Endothelial cell of umbilical vein (primary cell): ENCODE results near the gene ETV6. TPM values are rescaled to one million over a fixed set of nuclear protein-coding genes. Genes with fewer than 3 reads are reported as not detected.

Source experiments
- BruUV-seq: library from RNA; stranded (reverse); fragments of 400-500 nt; replicated peaks from 2 replicates; lab custom pipeline; 2021; lab: Mats Ljungman, UMichigan
- CTCF ChIA-PET: fragments of 300-600, 350-600 bp; sonication (Branson Sonifier 250); formaldehyde crosslinking; loops from one replicate; lab custom pipeline; 2021; ENCODE audit warnings: antibody characterized with exemption, inconsistent platforms; lab: Charles Lee
- POLR2A ChIA-PET: fragments of 300-600, 350-600 bp; sonication (Branson Sonifier 250); formaldehyde crosslinking; loops from one replicate; lab custom pipeline; 2021; ENCODE audit warnings: antibody characterized with exemption, inconsistent platforms; lab: Charles Lee
- DNase-seq: peaks from one replicate; pipeline ENCODE4 v3.0.0-alpha.2; 2011; ENCODE audit warnings: low read depth, low spot score
- FAIRE-seq: peaks from 2 replicates; lab custom pipeline; 2011; peaks lifted over from hg19 to GRCh38; lab: Jason Lieb, UNC
- H2AFZ ChIP-seq: 2 replicates; pipeline ENCODE4 v1.6.0; 2012; ENCODE audit warnings: low read depth, low read length, control low read depth, inconsistent platforms
- H3K27ac ChIP-seq: 2 replicates; pipeline ENCODE4 v1.5.1; 2011; ENCODE audit warnings: low read depth, mild to moderate bottlenecking, control low read depth, low read length, moderate library complexity; ENCODE audit not compliant: insufficient read depth
- H3K27me3 ChIP-seq, 2 experiments: 2 replicates each; pipeline versions ENCODE4 v1.6.0 to v1.6.1; 2011; ENCODE audit warnings: low read length in 2 of 2, mixed read lengths in 1 of 2; ENCODE audit not compliant: control insufficient read depth in 2 of 2, insufficient read depth in 2 of 2
- H3K36me3 ChIP-seq, 2 experiments: 2 replicates in 1 of 2; 3 replicates in 1 of 2; pipeline ENCODE4 v1.5.1; 2011; ENCODE audit warnings: low read length in 2 of 2, mild to moderate bottlenecking in 1 of 2, moderate library complexity in 1 of 2; ENCODE audit not compliant: control insufficient read depth in 2 of 2, insufficient read depth in 2 of 2; ENCODE audit errors: extremely low read depth in 1 of 2
- H3K4me1 ChIP-seq: 3 replicates; pipeline ENCODE4 v1.5.1; 2011; ENCODE audit warnings: mild to moderate bottlenecking, low read length; ENCODE audit not compliant: control insufficient read depth, insufficient read depth; ENCODE audit errors: extremely low read depth
- H3K4me2 ChIP-seq: 2 replicates; pipeline ENCODE4 v1.6.1; 2011; ENCODE audit warnings: low read length, control low read depth, mixed read lengths; ENCODE audit not compliant: insufficient read depth
- H3K4me3 ChIP-seq, 3 experiments: fragments of 200-600 bp in 1 of 3; sonication (generic), shearing (Covaris generic) in 1 of 3; replicated peaks in 1 of 3; 2 replicates each; pipeline ENCODE4 v1.5.1; 2011 to 2016; ENCODE audit warnings: control low read depth in 3 of 3, low read length in 3 of 3, mild to moderate bottlenecking in 2 of 3, inconsistent platforms in 1 of 3, low read depth in 1 of 3, moderate library complexity in 1 of 3; ENCODE audit not compliant: insufficient read depth in 1 of 3
- H3K79me2 ChIP-seq: 2 replicates; pipeline ENCODE4 v1.6.0; 2012; ENCODE audit warnings: low read length, inconsistent platforms; ENCODE audit not compliant: control insufficient read depth, insufficient read depth
- H3K9ac ChIP-seq: replicated peaks from 2 replicates; pipeline ENCODE3; 2011; ENCODE audit warnings: low read length, control low read depth; ENCODE audit not compliant: insufficient read depth; ENCODE audit errors: extremely low read depth
- H3K9me1 ChIP-seq: replicated peaks from 3 replicates; pipeline ENCODE4 v1.6.0; 2011; ENCODE audit warnings: mild to moderate bottlenecking, low read length; ENCODE audit not compliant: control insufficient read depth, insufficient read depth; ENCODE audit errors: extremely low read depth
- H3K9me3 ChIP-seq: replicated peaks from 2 replicates; pipeline ENCODE4 v1.5.1; 2012; ENCODE audit warnings: low read length, inconsistent platforms; ENCODE audit not compliant: control insufficient read depth, insufficient read depth
- H4K20me1 ChIP-seq: replicated peaks from 2 replicates; pipeline ENCODE3; 2011; ENCODE audit warnings: mild to moderate bottlenecking, low read length; ENCODE audit not compliant: control insufficient read depth, insufficient read depth; ENCODE audit errors: extremely low read depth
- GATA2 ChIP-seq: IDR thresholded peaks from 2 replicates; pipeline ENCODE4 v1.7.0; 2011; ENCODE audit warnings: low read depth, mild to moderate bottlenecking, moderate library complexity, mixed read lengths, low read length; ENCODE audit not compliant: insufficient read length, insufficient read depth
- JUN ChIP-seq: IDR thresholded peaks from 2 replicates; pipeline ENCODE4 v1.6.1; 2011; ENCODE audit warnings: borderline replicate concordance, low read depth; ENCODE audit not compliant: insufficient read length, insufficient read depth
- POLR2AphosphoS5 ChIP-seq: IDR thresholded peaks from 2 replicates; pipeline ENCODE4 v1.6.1; 2012; ENCODE audit warnings: low read depth, mild to moderate bottlenecking, control low read depth, low read length, moderate library complexity; ENCODE audit not compliant: insufficient read depth
- dilution Hi-C: fragments of 300-500 bp; cut with MboI; formaldehyde crosslinking; loops from one replicate; pipeline ENCODE4 v1.15.0; 2019; ENCODE audit warnings: low sequenced_read_pairs; ENCODE audit not compliant: extremely low pct_ligation_motif_present
- intact Hi-C: fragments of 100-400 bp; cut with micrococcal nuclease; formaldehyde crosslinking; loops from one replicate; pipeline ENCODE4 v1.10.0; 2022
- polyA plus RNA-seq, 4 experiments: library from polyadenylated mRNA; depleted of rRNA in 3 of 4; stranded (reverse) in 3 of 4; unstranded in 1 of 4; fragments of >200 nt; gene quantifications; 2 replicates each; pipeline versions ENCODE4 v1.2.1 to v1.2.3, GENCODE V29; 2011 to 2012; ENCODE audit warnings: missing spikeins in 1 of 4
- total RNA-seq: library from RNA; stranded (reverse); gene quantifications from 2 replicates; pipeline ENCODE4 v1.2.3, GENCODE V29; 2021

ETV6 gene
- total and polyA plus RNA-seq, 2 donors (not counting 3 experiments of a cell fraction or from before 2014, with no cell fraction given), result 15.9 to 57.1 TPM

GRCh38 chr12:11651381-11651780, 1.9 kb downstream of the ETV6 start:
- Histone ChIP-seq H2AFZ (no peak overlapping the region), H3K4me1 (peaks cover 19% of the 10 kb centered on the region), H3K27me3 (no peaks in the 10 kb centered on the region), H3K9me1 (no peaks in the 10 kb centered on the region), H3K4me3 (peak overlapping the region; percentile 71 to 100 (median 92)), H3K36me3 (peaks cover 0 to 2% of the 10 kb centered on the region in 2 experiments), H3K9me3 (no peaks in the 10 kb centered on the region), H4K20me1 (no peaks in the 10 kb centered on the region), H3K9ac (peak overlapping the region; percentile 98), H3K27ac (peak overlapping the region; percentile 79), H3K79me2 (peaks cover 66% of the 10 kb centered on the region), H3K4me2 (peak overlapping the region; percentile 99)
- dilution Hi-C loops, result no loop called here
- no peak for TF ChIP-seq JUN
- ChIA-PET CTCF (interaction anchor here (1.5 kb wide), 1 partner anchor 80 kb away, joined by 4 read pairs; no protein-coding TSS in a partner anchor), POLR2A (no interaction called here)
- no TSS peak for BruUV-seq
- intact Hi-C loops, result loop anchor here (1.0 to 5.0 kb wide), 4 partner anchors 23 to 382 kb away; no protein-coding TSS in a partner anchor
- DNase-seq (no peak), FAIRE-seq (no peak)

- Histone ChIP-seq H3K27ac (peak overlapping the region; percentile 79), H3K4me2 (peak overlapping the region; percentile 99), H4K20me1 (peaks cover 2% of the 10 kb centered on the region), H3K9me3 (no peaks in the 10 kb centered on the region), H3K79me2 (peaks cover 70% of the 10 kb centered on the region), H3K9me1 (no peaks in the 10 kb centered on the region), H3K36me3 (peaks cover 0 to 2% of the 10 kb centered on the region in 2 experiments), H3K27me3 (no peaks in the 10 kb centered on the region), H3K4me1 (peaks cover 23% of the 10 kb centered on the region), H3K4me3 (peak overlapping the region; percentile 71 to 100 (median 92)), H2AFZ (no peak overlapping the region), H3K9ac (peak overlapping the region; percentile 98)
- ChIA-PET POLR2A (no interaction called here), CTCF (no interaction called here)
- TF ChIP-seq POLR2AphosphoS5, result peak; percentile 15
- TF ChIP-seq GATA2, result no peak
- peak; percentile 54 for DNase-seq
- no TSS peak for BruUV-seq
- peak; percentile 76 for FAIRE-seq
- dilution Hi-C loops, result no loop called here
- intact Hi-C loops, result loop anchor here (1.0 to 5.0 kb wide), 5 partner anchors 23 to 382 kb away; no protein-coding TSS in a partner anchor
Observed at GRCh38 chr12:11651785-11652184, 2.3 kb downstream of the ETV6 start.
